ENCODE results near the gene EFNA5. TPM values are rescaled to one million over a fixed set of nuclear protein-coding genes. Genes with fewer than 3 reads are reported as not detected.

EFNA5 gene
- polyA plus RNA-seq, 4 donors = 26.1 to 30.3 (median 27.6) TPM

DNA sequence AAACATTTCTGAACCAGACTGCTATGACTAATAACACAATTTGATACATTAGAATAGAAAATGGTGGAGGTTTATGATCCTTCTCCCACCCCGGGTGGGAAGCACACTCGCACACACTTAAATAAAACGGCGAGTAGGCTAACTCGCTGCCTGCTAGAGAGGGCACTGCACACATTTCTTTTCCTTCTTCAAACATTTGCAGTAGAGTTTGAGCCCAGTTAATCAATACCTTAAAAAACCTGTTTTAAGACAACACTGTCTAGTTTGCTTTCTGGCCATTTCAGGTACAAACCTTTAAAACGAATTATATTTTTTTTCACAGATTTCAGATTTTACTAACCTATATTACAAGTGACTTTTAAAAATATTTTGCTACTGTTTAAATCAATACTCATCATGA, 63.5 kb downstream of the EFNA5 start:
- DNase-seq (ENCODE audit: low read depth in 4 of 4, low spot score in 3 of 4) = no peak

DNA sequence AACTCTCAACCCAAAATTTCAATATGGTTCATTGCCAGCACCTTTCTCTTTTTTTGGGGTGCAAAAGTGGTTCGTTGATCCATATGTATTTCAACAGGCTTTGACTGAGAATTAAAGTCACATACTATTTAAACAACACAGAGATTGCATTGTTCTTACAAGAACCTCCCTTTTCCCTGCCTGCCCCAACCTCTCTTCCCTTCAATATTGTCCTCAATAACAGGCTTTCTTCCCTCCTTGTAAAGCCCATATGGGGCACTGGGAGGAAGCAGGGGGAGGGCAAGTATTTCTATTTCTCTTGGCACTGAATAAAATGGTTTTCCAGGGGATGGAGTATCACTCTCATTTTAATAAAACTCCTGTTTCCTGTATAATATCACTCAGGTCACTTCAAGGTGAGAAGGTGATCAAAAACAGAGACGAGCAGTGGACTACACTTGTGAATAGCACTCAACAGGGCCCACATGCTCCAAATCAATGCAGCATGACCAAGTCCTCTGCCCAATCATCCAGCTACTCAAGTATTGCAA, 65.1 kb downstream of the EFNA5 start:
- DNase-seq (ENCODE audit: low read depth in 4 of 4, low spot score in 3 of 4) = no peak

DNA sequence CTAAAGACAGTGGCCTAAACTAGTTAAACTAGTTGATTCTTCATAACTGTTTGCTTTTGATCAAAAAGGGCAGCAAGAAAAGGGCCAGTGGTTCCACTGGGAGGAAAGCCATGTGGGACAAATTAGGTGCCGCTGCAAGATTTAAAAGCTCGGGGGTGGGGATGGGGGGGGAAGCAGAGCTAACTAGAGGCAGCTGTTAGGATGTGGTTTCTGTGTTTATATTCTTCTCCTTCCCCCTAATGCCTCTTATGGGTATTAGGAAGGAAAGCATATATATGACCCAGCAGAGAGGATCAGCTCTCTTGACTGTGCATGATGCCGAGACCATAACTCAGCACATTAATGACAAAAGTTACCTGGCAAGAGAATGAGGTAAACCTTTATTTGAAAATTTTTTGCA, 65.7 kb downstream of the EFNA5 start:
- DNase-seq (ENCODE audit: low read depth in 4 of 4, low spot score in 3 of 4) = no peak

DNA sequence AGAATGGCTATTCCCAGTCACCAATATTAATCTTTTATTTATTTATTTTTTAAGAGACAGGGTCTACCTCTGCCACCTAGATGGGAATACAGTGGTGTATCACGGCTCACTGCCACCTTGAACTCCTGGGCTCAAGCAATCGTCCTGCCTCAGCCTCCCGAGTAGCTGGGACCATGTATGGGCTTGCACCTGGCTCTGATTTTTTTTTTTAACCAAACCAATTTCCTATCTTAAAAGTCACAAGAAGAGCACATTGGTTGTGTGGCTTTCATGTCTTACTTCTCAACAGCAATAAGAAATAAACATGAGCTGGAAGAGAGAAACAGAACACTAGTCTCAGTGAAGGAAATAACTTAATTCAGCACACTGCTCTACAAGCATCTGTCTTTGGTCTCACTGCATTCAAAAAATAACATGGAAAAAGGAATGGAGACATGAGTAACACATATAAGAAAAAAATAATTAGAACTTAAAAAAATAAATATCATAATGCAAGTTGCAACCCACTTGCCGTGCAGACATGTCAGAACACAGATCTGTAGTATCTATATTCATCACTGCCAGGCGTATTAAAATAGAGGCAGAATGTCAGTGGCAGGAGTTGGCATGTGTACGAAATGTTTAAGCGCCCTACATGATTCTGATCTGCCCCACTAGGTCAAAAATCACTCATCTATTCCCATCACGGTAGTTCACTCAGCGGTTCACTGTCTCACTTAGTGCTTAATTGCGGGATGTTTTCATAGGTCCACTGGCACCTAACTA, 66.4 kb downstream of the EFNA5 start:
- DNase-seq (ENCODE audit: low read depth in 4 of 4, low spot score in 3 of 4) = no peak

DNA sequence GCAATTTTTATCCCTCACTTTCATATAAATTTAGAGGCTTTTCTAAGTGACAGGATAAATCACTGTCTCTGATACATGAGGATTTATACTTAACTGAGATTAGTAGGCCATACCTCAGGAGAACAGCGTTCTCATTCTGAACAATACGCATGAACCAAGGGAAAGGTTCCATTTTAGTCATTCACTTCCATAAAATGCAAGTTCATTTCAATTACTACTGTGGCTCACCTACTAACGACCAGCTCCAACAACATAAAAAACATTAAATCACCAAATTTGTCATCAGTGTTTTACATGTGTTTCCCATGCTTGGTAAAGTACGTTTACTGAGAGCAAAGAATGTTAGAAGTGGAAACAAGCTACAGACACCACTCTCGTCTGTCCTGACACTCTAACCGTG, 67.4 kb downstream of the EFNA5 start:
- DNase-seq (ENCODE audit: low read depth in 4 of 4, low spot score in 3 of 4) = no peak

DNA sequence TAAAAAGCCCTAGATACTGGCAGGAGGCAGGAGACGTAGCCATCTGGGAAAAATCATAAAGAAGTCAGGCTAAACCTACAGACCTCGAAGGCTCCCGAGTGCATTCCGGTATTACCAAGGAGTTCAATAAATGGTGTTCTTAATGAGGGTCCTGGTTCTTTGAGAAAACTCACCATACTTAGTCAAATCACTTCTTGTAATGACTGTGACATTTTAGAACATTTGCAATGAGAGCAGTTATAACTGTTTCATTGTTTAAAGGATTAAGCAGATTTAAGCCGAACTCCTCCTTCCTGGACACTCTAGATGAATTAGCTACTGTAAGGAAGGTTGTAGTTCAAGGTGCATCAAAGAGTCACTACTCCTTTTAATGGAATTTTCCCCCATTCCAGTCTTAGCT, 67.8 kb downstream of the EFNA5 start:
- DNase-seq (ENCODE audit: low read depth in 4 of 4, low spot score in 3 of 4) = no peak

DNA sequence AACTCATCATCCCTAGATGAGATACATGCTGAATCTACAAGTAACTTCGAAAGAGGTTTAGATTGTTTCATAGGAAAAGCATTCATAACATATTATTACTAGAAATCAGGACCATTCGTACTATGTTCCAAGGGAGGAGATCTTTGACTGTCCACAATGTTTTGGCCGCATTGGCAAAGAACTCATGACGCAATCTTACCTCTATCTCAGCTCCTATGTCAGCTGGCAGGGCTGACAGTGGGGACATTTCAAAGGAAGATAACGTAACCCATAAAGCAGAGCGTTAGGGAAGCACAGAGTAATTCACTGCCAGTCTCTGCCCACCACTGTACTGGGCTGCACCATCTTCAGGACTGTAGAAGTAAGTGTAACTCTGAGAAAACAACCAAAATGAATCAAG, 69.7 kb downstream of the EFNA5 start:
- DNase-seq (ENCODE audit: low read depth in 4 of 4, low spot score in 3 of 4) = no peak

DNA sequence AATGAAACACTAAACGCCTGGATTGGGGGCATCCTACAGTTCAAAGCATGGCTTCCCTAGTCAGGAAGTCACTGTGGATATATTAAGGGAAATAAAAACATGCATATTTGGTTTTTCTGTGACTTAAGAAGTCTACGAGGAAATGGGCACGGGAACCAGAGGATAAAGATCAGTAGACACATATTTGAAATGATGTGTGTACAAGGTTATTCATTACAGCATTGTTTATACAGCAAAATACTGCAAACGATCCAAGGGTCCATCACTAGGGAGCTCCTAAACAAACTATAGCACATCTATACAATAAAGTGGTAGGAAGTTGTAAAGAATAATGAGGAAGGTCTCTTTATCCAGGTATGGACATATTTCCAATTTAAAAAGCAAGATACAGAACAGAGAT, 71.8 kb downstream of the EFNA5 start:
- no peak for DNase-seq (ENCODE audit: low read depth in 4 of 4, low spot score in 3 of 4)

DNA sequence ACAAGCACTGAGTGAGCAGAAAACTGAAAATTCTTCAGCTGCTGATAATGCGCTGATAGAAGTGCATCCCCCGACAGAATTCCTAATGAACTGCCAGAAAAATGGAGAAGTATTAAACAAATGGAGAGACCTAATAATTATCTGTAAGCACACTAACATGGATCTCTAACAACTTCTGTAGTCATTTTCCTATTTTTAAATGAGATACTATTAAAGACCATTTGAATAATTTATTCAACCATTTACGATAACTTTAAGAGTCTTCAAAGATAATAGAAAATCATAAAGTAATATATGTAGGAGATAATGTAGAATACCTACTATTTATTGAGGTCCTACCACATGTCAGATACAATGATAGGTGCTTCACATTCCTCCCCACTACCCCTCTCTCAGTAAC, 72.9 kb downstream of the EFNA5 start:
- DNase-seq (ENCODE audit: low read depth in 4 of 4, low spot score in 3 of 4) = no peak

DNA sequence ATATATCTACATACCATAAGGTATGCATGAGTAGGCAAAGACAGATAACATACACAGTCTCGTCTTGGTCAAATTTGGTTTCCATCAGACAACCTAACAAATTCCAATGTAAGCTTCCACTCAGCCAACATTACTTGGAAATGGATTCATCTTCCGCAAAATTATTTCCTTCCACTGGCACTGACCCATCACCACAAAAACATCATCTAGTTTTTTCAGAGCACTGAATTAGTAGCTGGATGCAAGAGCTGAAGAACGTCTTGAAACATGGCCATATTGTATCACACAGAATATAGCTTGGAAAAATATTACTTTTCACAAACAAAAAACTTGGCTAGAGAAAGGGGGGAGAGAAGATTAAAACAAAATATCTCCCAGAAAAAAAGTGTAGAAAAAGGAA, 73.5 kb downstream of the EFNA5 start:
- DNase-seq (ENCODE audit: low read depth in 4 of 4, low spot score in 3 of 4) = no peak

DNA sequence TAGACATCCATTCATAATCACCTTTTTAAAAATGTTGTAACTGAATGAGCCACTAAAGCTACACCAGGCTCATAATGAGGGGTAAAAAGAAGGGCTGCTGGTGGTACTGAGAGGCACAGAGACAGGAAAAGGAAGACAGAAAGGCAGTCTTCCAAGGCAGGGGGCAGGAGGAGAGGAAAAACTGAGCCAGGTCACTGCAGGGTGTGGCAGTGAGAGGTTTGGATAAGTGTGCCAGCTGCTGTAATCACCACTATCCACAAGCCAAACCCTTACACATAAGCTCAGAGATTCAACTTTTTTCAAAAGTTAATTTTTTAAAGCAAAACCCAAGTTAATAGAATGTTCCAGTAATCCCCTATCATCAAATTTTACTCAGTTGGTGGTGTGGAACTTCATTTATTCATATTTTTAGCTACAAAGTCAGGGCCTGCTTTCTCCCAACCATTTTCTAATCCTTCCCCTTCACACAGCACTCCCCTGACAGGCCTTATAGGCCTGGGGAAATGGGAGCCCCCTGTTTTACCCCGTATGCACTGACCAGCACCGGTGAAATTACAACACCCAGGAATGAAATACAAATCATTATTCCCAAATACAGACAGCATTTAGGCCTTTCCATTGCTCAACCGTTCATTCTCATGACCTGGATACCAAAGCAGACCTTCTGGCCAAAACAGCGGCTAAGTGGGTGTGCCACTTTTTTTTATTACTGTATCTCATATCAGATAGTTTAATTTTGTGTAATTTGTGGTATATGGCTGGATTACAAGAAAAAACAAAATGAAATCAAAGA, 76.3 kb downstream of the EFNA5 start:
- DNase-seq (ENCODE audit: low read depth in 4 of 4, low spot score in 3 of 4) = no peak

DNA sequence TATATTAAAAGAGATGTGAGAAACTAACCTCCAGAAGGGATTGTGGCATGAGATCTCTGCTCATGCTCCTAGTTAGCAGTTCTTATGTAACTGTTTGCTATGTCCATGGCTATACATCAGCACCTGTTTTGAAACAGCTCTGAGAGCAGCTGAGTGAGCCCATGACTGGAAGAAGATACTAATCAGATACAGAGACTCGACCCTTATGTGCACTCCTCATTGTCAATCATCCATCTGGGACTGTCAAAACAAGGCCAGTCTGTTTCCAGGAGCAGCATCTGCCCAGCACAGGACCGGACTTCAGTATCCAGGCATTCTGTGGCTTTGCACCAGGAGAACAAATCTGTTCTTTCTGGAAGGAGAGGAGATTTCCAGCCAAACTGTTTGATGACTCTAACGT, 77.7 kb downstream of the EFNA5 start:
- DNase-seq (ENCODE audit: low read depth in 4 of 4, low spot score in 3 of 4) = no peak

DNA sequence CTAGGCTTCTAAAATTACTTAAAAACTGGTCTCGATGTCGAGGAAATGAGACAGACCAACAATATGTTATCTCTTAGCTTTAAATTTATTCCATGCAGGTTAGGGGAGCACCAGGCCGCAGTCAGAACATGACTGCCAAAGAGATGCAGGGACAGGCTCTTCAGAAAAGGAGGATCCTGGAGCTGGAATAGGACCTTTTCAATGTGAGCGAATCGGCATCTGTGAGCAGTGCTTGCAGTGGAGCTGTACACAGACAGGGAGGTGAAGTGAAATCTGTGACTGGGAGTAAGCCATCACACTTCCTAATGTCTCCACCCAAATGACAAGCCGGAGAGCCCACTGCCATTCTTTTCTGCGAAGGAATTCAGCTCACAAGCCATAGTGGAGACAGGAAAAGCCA, 78.2 kb downstream of the EFNA5 start:
- DNase-seq (ENCODE audit: low read depth in 4 of 4, low spot score in 3 of 4) = no peak

DNA sequence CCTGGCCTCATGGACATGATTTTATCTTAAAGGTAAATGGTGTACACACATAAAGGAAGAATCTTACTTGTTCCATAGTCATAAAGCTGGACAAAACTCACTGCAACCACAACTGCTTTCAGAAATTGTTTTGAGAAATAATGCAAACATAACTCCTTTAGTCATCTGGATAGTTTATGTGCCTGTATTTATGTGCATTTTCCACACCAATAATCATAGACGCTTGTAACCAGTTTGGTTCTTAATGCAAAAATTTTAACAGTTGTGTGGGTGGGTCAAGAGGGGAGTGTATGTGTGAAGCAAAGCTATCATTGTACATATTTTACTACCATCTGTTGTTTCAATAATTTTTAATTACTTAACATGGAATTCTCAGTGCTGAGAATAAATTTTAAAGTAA, 80.1 kb downstream of the EFNA5 start:
- no peak for DNase-seq (ENCODE audit: low read depth in 4 of 4, low spot score in 3 of 4)

DNA sequence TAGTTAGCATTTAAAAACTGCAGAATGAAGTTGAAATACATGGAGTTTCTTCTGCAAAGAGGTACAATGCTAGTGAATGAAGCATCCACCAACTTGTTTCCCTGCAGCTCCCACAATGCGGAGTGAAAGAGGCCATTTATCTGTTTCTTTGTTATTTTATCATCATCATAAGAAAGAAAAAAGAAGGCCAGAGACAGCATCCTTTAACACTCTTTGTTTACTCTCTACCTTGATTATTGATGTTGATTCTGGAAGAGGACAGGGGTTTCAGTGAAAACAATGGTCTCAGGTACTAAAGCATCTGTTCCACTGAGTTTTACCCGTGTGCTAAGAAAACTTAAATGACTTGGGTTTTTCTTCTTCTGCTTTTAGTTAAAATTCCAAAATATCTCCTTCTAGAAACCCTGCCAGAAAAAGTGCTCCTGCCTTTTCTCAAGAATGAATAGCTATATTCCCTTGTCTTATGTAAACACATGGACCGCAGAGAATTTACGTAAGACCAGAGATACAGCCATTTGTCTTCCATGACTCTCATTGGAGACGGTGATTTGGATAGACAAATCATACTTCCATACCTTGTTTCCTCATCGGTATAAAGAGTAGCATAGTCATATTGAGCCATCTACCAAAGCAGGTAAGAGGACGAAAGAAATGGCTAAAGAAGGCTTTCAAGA, 81.1 kb downstream of the EFNA5 start:
- DNase-seq (ENCODE audit: low read depth in 4 of 4, low spot score in 3 of 4) = no peak

DNA sequence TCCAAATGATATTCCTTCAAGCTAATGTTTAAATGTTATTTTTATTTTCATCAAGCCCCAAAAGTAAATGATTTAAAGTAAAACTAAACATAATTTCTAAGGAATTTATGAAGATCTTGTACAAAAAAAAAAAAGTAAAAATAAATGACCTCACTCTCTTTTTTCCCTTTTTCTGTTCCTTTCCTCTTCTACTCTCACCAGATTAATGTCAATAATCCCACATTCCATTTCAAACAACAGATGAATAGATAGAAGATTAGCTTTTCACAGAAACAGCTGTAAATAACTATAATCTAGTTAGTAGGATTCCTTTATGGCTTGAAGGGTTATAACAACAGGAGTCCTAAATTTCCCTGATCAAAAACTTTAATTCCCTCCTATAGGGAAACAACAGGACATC, 88.1 kb downstream of the EFNA5 start:
- DNase-seq (ENCODE audit: low read depth in 4 of 4, low spot score in 3 of 4) = no peak

DNA sequence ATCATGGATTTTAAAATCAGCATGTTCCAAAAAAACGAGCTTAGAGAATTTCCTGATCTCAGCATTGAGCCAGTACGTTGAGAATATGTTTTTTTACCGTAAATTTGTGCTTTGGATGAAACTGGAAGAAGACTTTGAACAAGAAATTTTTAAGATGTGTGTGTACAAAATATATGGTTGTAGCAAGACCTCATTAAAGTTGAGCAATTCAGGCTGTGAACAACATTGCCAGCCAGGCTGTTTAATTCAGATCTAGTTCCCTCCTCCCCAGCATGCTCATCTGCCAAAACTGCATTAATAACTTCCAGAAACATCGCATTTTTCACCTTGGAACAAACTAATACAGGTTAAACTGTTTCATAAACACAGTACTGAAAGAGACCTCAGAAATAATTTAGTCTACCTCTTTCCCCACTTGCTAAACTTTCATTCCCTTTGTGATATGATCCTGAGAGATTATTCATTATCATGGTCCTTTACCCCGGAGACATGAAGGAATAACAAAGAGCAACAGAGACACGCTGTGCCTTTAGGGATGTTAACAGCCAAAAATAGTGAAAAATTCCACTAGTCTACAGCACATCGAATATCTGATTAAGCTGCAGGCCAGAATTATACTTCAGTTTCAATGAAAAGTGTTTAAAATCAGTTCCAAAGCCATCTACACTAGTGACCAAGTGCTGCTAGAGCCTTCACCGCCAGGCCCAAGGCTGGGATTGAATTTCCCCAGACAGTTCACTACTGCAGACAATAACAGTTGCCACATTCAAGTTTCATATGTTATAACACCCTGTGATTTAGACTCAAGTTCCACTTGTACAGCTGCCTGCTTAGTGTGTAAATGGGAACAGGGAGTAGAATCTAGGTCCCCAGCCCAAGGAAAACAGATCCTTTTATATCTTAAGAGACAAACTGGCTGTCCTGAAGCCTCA, 89.6 kb downstream of the EFNA5 start:
- no peak for DNase-seq (ENCODE audit: low read depth in 4 of 4, low spot score in 3 of 4)

DNA sequence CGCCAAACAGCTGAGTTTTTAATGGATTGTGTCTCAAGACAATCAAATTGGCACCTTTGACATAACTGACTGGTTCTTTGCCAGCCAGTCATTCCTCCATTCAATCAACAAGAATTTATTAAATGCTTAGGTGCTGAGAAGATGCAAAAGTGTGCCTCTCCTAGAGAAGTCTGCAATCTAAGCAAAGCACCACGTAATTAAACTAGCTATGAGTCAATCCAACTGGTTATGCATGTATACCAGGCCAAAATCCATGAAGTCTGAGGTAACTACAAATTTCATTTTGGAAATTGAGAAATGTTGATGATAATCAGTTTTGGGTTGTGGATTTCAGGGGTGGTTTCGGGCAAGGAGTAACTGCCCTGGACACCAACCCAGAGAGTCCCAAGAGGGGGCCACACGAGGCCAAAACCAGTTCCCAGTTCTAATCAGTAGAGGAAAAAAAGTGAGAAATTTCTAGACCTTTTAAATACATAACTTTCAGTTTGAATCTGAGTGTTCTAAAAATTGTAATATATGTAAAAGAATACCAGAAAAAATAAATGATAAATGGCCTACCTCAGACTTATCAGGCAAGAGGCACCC, 92.6 kb downstream of the EFNA5 start:
- no peak for DNase-seq (ENCODE audit: low read depth in 4 of 4, low spot score in 3 of 4)

DNA sequence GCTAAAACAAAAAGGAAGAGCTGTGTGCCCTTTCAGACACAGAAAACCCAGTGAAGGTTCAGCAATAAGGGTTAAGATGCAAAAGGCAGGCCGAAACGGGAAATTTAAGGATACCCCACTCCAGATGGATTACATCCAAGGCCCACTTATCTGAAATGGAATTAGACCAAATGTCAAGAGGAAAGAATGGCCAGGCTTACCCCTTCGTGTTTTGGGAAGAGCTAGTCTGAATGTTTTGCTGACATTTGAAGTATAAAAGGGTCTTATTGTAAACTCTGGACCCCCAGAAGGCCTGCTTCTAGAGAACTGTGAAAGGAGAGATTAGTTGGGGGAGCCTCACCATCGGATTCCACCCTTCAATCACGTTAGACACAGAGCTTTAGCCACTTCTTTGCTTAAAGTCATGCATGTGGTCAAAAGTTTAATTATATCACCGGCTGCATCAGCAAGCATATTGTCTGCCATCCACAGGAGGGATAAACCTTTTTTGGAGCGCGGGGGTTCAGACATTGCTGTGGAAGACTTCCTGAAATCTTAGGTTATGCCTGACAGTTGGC, 93.3 kb downstream of the EFNA5 start:
- DNase-seq (ENCODE audit: low read depth in 4 of 4, low spot score in 3 of 4) = no peak

All from right renal pelvis (tissue), 4 donors.